ENCODE measurements around the gene ZNF438.

DNA sequence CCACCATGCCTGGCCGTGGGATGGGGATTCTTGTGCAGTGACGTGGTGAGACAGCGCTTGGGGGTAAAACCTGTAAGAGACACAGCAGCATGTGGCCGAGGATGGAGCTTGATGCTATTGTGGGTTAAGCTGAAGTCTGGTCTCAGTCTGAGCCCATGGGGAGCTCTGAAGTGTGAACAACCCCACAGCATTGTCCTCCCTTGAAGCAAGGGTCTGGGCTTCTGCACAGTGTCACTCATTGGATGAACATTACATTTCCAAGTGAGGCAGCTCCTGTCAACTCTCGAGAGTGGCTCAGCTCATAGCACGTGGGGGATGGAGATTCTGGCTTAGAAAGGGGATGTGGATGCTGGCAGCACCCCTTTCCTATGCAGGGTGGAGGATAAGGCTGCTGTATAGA, 32.2 kb upstream of the ZNF438 start:
- TF ChIP-seq CTCF (conservative IDR thresholded peaks at IDR 0.05; ENCODE audit: low read depth, low read length) (no peak), EZH2 (IDR thresholded peaks at IDR 0.05; ENCODE audit: borderline replicate concordance, low read depth, low read length, poor library complexity, severe bottlenecking) (no peak)
